Thyroid gland (tissue), 4 donors: ENCODE measurements around the gene CDH23. TPM values are rescaled to one million over a fixed set of nuclear protein-coding genes. Genes with fewer than 3 reads are reported as not detected.

Source experiments
- DNase-seq, 2 donors: peaks; one replicate each; pipeline ENCODE4 v3.0.0-alpha.2; 2019
- H3K27ac ChIP-seq, 3 donors: fragments of 200-600 bp; sonication (generic); 1 replicate in 2 of 3; 2 replicates in 1 of 3; pipeline ENCODE4 v1.5.1; 2016 to 2019; ENCODE audit warnings: mild to moderate bottlenecking in 1 of 3, moderate library complexity in 1 of 3
- H3K27me3 ChIP-seq: fragments of 200-600 bp; sonication (generic); one replicate; pipeline ENCODE4 v1.5.1; 2019
- H3K36me3 ChIP-seq, 2 donors: fragments of 200-600 bp; sonication (generic); one replicate each; pipeline ENCODE4 v1.5.1; 2016 to 2019
- H3K4me1 ChIP-seq, 2 donors: fragments of 200-600 bp; sonication (generic); one replicate each; pipeline ENCODE4 v1.5.1; 2017 to 2019
- H3K4me3 ChIP-seq, 3 donors: fragments of 200-600 bp; sonication (generic); replicated peaks in 1 of 3; 1 replicate in 2 of 3; 2 replicates in 1 of 3; pipeline ENCODE4 v1.5.1; 2016; ENCODE audit warnings: mild to moderate bottlenecking in 1 of 3
- H3K9me3 ChIP-seq: fragments of 200-600 bp; sonication (generic); one replicate; pipeline ENCODE4 v1.5.1; 2017
- POLR2A ChIP-seq, 2 donors: fragments of 450-650 bp; IDR thresholded peaks; one replicate each; pipeline ENCODE4 v1.6.1; 2017; ENCODE audit warnings: antibody characterized with exemption in 2 of 2, mild to moderate bottlenecking in 2 of 2, moderate library complexity in 1 of 2
- WGBS, 2 donors: methylation state at CpG; one replicate each; pipeline ENCODE4 v1.1.5; 2017; 5-methylcytosine and 5-hydroxymethylcytosine counted together
- intact Hi-C: fragments of 100-400 bp; cut with DNase I; formaldehyde crosslinking; loops from one replicate; pipeline ENCODE4 v1.15.1; 2023
- total RNA-seq, 4 donors: library from RNA; depleted of rRNA; stranded (reverse); fragments of >200 nt; gene quantifications; one replicate each; pipeline ENCODE4 v1.2.3, GENCODE V29; 2016
- TF ChIP-seq, protein P1 (sequence below), 6 experiments: fragments of 200-600 bp in 3 of 6; fragments of 450-650 bp in 3 of 6; sonication (generic) in 3 of 6; IDR thresholded peaks; one replicate each; pipeline ENCODE4 v1.5.1; 2016 to 2019; ENCODE audit warnings: antibody characterized with exemption in 6 of 6, mild to moderate bottlenecking in 2 of 6, inconsistent platforms in 1 of 6, moderate library complexity in 1 of 6

CDH23 gene
- total RNA-seq, 4 donors from 2014 or later: 3.0 to 4.2 (median 3.9) TPM

DNA sequence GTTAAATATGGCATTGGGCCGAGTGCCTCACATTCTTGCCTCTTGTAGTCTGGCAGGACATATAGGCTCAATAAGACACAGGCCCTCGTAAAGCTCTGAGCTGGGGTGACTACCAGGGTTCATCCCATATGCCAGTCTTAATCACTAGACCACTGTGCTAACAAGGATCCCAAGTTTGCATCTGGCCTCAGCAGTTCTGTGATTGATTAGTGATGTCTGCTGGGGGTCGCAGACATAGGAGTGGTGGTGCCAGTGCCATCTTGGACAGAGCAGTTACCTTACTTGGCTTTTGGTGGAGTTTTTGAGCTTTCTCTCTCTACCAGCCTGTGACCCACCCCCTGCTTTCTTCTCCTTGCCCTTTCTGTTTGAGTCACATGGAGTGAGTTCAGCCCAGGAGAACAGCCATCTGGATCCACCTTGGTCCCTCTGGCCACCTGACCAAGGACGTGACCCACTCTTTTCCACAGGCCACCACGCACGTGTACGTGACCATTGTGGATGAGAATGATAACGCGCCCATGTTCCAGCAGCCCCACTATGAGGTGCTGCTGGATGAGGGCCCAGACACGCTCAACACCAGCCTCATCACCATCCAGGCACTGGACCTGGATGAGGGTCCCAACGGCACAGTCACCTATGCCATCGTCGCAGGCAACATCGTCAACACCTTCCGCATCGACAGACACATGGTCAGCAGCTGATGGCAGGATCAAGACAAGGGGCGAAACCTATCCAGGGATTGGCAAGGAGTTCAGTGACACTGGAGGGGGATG is 380.7 kb downstream of the CDH23 start:
- TF ChIP-seq POLR2A (IDR thresholded peaks at IDR 0.05): no peak
- TF ChIP-seq, protein P1, sequence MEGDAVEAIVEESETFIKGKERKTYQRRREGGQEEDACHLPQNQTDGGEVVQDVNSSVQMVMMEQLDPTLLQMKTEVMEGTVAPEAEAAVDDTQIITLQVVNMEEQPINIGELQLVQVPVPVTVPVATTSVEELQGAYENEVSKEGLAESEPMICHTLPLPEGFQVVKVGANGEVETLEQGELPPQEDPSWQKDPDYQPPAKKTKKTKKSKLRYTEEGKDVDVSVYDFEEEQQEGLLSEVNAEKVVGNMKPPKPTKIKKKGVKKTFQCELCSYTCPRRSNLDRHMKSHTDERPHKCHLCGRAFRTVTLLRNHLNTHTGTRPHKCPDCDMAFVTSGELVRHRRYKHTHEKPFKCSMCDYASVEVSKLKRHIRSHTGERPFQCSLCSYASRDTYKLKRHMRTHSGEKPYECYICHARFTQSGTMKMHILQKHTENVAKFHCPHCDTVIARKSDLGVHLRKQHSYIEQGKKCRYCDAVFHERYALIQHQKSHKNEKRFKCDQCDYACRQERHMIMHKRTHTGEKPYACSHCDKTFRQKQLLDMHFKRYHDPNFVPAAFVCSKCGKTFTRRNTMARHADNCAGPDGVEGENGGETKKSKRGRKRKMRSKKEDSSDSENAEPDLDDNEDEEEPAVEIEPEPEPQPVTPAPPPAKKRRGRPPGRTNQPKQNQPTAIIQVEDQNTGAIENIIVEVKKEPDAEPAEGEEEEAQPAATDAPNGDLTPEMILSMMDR (IDR thresholded peaks at IDR 0.05): no peak
- no peak for DNase-seq
- Histone ChIP-seq H3K36me3 (no peaks in the 10 kb centered on the region), H3K9me3 (no peaks in the 10 kb centered on the region), H3K4me1 (peaks cover 4 to 20% of the 10 kb centered on the region in 2 donors), H3K4me3 (no peak overlapping the region), H3K27me3 (no peaks in the 10 kb centered on the region), H3K27ac (no peak overlapping the region)
- intact Hi-C loops: no loop called here
- WGBS, 2 donors: 93 to 97% methylated on average over 17 of the region's 17 CpGs

DNA sequence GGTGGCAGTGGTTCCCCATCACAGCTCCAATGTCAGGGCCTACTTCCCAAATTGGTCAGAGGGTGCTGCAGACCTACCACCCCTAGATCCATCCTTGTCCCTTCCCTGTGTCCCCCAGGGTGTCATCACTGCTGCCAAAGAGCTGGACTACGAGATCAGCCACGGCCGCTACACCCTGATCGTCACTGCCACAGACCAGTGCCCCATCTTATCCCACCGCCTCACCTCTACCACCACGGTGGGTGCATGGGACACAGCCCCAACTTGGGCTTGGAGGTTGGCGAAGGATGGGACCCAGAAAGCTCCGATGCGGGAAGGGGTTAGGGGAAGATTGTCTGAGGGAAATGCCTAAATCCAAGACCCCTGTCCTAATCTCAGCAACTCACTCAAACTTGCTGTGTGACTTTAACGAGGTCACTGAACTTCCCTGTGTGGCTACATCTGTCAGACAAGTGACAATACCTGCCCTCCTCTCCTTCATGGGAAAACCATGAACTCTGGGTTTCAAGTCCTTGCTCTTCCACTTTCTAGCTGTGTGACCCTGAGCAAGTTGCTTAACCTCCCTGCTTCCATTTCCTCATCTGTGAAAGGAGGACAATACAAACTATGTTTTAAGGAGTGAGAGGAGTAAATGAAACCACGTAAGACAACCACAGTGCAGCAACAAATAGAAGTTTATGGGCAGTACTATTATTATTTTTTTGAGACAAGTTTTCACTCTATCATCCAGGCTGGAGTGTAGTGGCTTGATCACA is 381.5 kb downstream of the CDH23 start:
- H3K4me3 ChIP-seq: no peak overlapping the region
- H3K4me1 ChIP-seq: peaks cover 4 to 12% of the 10 kb centered on the region in 2 donors
- no peaks in the 10 kb centered on the region for H3K27me3 ChIP-seq
- intact Hi-C loops: no loop called here
- TF ChIP-seq, protein P1 (IDR thresholded peaks at IDR 0.05): no peak
- TF ChIP-seq POLR2A (IDR thresholded peaks at IDR 0.05): no peak
- WGBS, 2 donors: 89% methylated on average over 10 to 11 of the region's 11 CpGs
- no peak overlapping the region for H3K27ac ChIP-seq
- DNase-seq: no peak
- H3K36me3 ChIP-seq: no peaks in the 10 kb centered on the region
- H3K9me3 ChIP-seq: no peaks in the 10 kb centered on the region

DNA sequence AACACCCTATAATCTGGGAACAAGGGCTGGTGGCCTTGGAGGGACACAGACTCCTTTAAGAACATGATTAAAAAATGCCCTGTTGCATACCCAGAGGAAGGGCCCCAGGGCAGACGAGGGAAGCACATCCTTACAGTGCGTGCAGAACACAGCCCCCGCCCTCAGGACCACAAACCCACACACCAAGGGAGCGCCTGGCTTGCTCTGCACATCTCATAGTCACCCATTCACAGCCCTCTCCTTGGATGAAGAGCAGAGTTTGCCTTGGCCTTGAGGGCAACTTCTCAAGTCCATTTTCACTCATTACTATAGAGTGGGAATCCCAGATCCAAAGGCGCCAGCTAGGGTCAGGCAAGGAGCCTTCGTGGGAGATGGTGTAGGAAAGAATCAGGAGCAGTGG is 382.9 kb downstream of the CDH23 start:
- H3K9me3 ChIP-seq: no peaks in the 10 kb centered on the region
- TF ChIP-seq, protein P1 (IDR thresholded peaks at IDR 0.05): no peak
- TF ChIP-seq POLR2A (IDR thresholded peaks at IDR 0.05): no peak
- no peaks in the 10 kb centered on the region for H3K27me3 ChIP-seq
- no peak for DNase-seq
- no peaks in the 10 kb centered on the region for H3K36me3 ChIP-seq
- intact Hi-C loops: no loop called here
- no peak overlapping the region for H3K27ac ChIP-seq
- WGBS, 2 donors: 90 to 96% methylated on average over 6 of the region's 6 CpGs
- no peak overlapping the region for H3K4me3 ChIP-seq
- H3K4me1 ChIP-seq: peaks cover 0 to 5% of the 10 kb centered on the region in 2 donors

DNA sequence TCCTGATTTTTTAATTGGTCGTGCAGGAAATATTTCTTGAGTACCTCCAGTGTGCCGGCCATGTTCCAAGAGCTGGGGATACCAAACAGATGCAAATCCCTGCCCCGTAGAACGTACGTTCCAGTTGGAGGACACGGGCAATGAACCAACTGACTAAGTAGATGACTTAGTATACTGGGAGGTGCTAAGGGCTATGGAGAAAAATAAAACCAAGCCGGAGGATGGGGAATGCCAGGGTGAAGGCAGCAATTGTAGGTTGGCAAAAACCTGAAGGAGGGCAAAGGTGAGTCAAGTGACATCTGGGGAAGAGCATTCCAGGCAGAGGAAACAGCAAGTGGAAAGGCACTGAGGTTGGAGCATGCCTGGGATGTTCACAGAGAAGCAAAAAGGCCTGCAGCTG is 383.4 kb downstream of the CDH23 start:
- no peak for DNase-seq
- intact Hi-C loops: no loop called here
- Histone ChIP-seq H3K36me3 (no peaks in the 10 kb centered on the region), H3K27ac (no peak overlapping the region), H3K4me3 (no peak overlapping the region), H3K4me1 (no peaks in the 10 kb centered on the region), H3K9me3 (no peaks in the 10 kb centered on the region), H3K27me3 (no peaks in the 10 kb centered on the region)
- WGBS, 2 donors: 83% methylated on average over 7 of the region's 7 CpGs
- TF ChIP-seq POLR2A (IDR thresholded peaks at IDR 0.05): no peak

DNA sequence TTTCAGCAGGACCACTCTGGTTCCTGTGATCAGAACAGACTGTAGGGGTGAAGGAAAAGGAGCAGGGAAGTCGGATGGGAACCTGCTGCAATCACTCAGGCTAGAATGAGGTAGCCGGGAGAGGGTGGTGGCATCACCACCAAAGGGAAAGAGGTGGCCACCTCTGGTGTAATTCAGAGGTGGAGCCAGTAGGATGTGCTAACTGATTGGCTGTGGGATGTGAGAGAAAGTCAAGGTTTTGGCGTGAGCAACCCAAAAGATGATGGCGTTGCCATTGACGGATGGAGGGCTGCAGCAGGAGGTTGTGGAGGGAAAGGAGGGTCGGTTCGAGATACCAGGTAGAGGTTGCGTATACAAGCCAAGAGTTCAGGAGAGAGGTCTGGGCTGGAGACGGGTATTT is 384.0 kb downstream of the CDH23 start:
- Histone ChIP-seq H3K4me3 (no peak overlapping the region), H3K27ac (no peak overlapping the region), H3K36me3 (no peaks in the 10 kb centered on the region), H3K9me3 (no peaks in the 10 kb centered on the region), H3K4me1 (no peaks in the 10 kb centered on the region), H3K27me3 (no peaks in the 10 kb centered on the region)
- no peak for DNase-seq
- 89% methylated on average over 9 of the region's 9 CpGs for WGBS, 2 donors
- TF ChIP-seq, protein P1 (IDR thresholded peaks at IDR 0.05): no peak
- TF ChIP-seq POLR2A (IDR thresholded peaks at IDR 0.05): no peak
- intact Hi-C loops: no loop called here
